Measurements from ENCODE around the gene C3orf20. TPM values are rescaled to one million over a fixed set of nuclear protein-coding genes. Genes with fewer than 3 reads are reported as not detected.

Gene C3orf20
- total RNA-seq, 1 experiment from 2014 or later = not detected

DNA sequence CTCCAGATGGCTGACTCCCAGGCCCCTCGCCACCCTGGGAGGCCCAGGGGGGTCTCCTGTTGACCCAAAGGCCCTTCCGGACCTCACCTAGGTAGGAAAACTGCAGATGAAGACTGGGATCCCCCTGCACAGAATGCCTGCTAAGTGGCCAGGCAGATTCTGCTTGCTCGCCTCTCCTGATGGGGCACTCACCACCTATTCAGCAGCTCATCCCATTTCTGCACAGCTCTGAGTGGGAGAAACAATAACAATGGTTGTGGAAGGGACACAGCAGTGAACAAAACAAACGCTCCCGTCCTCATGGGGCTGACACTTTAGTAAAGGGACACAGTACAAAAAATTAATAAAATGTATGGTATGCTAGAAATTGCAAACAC, 118.9 kb downstream of the C3orf20 start:
- H3K9me3 Mint-ChIP-seq = no peaks in the 10 kb centered on the region
- DNase-seq (ENCODE audit: low spot score) (no peak), ATAC-seq (no peak)
- peaks cover 18% of the 10 kb centered on the region for H3K4me1 Mint-ChIP-seq
- no peak overlapping the region for H3K4me3 Mint-ChIP-seq
- 0 out of 2 replicates have a peak, but pooled peaks have one; percentile 56 for TF ChIP-seq GTF2I (CRISPR knock-in tag; conservative IDR thresholded peaks at IDR 0.05)
- no peak for TF ChIP-seq RELA (CRISPR knock-in tag; IDR thresholded peaks at IDR 0.05; ENCODE audit: borderline replicate concordance)
- ChIA-PET CTCF (interaction anchor here (0.8 to 6.9 kb wide), 7 partner anchors 8 to 131 kb away, joined by 3 to 74 read pairs (median 19); no protein-coding TSS in a partner anchor), POLR2A (no interaction called here)
- H3K27me3 Mint-ChIP-seq (ENCODE audit: low read depth) = no peaks in the 10 kb centered on the region
- no peak overlapping the region for H3K27ac Mint-ChIP-seq
- H3K36me3 Mint-ChIP-seq = no peaks in the 10 kb centered on the region

DNA sequence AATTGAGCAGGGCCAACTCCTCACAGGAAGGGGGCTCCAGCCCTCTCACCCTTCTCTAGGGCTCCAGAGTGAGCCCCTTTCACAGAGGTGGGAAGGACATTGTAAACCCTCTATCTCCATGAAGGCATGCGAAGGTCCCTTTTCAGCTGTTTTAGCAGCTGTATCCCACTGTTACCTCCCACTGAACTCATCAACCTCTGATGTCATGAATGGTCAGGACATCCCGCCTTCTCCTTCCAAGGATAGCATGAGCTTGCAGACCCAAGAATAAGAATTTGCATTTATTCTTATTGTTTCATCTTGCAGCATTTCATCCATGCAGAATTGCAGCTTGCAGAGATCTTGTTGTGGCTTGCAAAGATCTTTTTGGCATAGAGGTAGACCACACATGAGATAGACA, 119.5 kb downstream of the C3orf20 start:
- peaks cover 4% of the 10 kb centered on the region; the same call in 1 of the 2 replicates for H3K27me3 Mint-ChIP-seq (ENCODE audit: low read depth)
- DNase-seq (ENCODE audit: low spot score) = no peak
- H3K4me3 Mint-ChIP-seq = no peak overlapping the region
- H3K4me1 Mint-ChIP-seq = peaks cover 18% of the 10 kb centered on the region
- H3K27ac Mint-ChIP-seq = no peak overlapping the region
- peaks cover 5% of the 10 kb centered on the region for H3K9me3 Mint-ChIP-seq
- TF ChIP-seq, protein P1, sequence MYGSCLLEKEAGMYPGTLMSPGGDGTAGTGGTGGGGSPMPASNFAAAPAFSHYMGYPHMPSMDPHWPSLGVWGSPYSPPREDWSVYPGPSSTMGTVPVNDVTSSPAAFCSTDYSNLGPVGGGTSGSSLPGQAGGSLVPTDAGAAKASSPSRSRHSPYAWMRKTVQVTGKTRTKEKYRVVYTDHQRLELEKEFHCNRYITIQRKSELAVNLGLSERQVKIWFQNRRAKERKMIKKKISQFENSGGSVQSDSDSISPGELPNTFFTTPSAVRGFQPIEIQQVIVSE (CRISPR knock-in tag; IDR thresholded peaks at IDR 0.05; ENCODE audit: borderline replicate concordance) = no peak
- TF ChIP-seq, protein P2, sequence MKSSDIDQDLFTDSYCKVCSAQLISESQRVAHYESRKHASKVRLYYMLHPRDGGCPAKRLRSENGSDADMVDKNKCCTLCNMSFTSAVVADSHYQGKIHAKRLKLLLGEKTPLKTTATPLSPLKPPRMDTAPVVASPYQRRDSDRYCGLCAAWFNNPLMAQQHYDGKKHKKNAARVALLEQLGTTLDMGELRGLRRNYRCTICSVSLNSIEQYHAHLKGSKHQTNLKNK (CRISPR knock-in tag; IDR thresholded peaks at IDR 0.05) = no peak
- TF ChIP-seq TEAD1 (CRISPR knock-in tag; IDR thresholded peaks at IDR 0.05) (no peak), ZNF138 (CRISPR knock-in tag; conservative IDR thresholded peaks at IDR 0.05) (no peak), CREM (CRISPR knock-in tag; IDR thresholded peaks at IDR 0.05) (no peak), EMX1 (CRISPR knock-in tag; IDR thresholded peaks at IDR 0.05) (no peak), TP53 (CRISPR knock-in tag; IDR thresholded peaks at IDR 0.05) (no peak), GTF2I (CRISPR knock-in tag; conservative IDR thresholded peaks at IDR 0.05) (no peak)
- TF ChIP-seq, protein P3, sequence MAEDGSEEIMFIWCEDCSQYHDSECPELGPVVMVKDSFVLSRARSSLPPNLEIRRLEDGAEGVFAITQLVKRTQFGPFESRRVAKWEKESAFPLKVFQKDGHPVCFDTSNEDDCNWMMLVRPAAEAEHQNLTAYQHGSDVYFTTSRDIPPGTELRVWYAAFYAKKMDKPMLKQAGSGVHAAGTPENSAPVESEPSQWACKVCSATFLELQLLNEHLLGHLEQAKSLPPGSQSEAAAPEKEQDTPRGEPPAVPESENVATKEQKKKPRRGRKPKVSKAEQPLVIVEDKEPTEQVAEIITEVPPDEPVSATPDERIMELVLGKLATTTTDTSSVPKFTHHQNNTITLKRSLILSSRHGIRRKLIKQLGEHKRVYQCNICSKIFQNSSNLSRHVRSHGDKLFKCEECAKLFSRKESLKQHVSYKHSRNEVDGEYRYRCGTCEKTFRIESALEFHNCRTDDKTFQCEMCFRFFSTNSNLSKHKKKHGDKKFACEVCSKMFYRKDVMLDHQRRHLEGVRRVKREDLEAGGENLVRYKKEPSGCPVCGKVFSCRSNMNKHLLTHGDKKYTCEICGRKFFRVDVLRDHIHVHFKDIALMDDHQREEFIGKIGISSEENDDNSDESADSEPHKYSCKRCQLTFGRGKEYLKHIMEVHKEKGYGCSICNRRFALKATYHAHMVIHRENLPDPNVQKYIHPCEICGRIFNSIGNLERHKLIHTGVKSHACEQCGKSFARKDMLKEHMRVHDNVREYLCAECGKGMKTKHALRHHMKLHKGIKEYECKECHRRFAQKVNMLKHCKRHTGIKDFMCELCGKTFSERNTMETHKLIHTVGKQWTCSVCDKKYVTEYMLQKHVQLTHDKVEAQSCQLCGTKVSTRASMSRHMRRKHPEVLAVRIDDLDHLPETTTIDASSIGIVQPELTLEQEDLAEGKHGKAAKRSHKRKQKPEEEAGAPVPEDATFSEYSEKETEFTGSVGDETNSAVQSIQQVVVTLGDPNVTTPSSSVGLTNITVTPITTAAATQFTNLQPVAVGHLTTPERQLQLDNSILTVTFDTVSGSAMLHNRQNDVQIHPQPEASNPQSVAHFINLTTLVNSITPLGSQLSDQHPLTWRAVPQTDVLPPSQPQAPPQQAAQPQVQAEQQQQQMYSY (CRISPR knock-in tag; IDR thresholded peaks at IDR 0.05) = no peak
- TF ChIP-seq, protein P4, sequence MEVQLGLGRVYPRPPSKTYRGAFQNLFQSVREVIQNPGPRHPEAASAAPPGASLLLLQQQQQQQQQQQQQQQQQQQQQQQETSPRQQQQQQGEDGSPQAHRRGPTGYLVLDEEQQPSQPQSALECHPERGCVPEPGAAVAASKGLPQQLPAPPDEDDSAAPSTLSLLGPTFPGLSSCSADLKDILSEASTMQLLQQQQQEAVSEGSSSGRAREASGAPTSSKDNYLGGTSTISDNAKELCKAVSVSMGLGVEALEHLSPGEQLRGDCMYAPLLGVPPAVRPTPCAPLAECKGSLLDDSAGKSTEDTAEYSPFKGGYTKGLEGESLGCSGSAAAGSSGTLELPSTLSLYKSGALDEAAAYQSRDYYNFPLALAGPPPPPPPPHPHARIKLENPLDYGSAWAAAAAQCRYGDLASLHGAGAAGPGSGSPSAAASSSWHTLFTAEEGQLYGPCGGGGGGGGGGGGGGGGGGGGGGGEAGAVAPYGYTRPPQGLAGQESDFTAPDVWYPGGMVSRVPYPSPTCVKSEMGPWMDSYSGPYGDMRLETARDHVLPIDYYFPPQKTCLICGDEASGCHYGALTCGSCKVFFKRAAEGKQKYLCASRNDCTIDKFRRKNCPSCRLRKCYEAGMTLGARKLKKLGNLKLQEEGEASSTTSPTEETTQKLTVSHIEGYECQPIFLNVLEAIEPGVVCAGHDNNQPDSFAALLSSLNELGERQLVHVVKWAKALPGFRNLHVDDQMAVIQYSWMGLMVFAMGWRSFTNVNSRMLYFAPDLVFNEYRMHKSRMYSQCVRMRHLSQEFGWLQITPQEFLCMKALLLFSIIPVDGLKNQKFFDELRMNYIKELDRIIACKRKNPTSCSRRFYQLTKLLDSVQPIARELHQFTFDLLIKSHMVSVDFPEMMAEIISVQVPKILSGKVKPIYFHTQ (CRISPR knock-in tag; IDR thresholded peaks at IDR 0.05) = no peak
- TF ChIP-seq, protein P5, sequence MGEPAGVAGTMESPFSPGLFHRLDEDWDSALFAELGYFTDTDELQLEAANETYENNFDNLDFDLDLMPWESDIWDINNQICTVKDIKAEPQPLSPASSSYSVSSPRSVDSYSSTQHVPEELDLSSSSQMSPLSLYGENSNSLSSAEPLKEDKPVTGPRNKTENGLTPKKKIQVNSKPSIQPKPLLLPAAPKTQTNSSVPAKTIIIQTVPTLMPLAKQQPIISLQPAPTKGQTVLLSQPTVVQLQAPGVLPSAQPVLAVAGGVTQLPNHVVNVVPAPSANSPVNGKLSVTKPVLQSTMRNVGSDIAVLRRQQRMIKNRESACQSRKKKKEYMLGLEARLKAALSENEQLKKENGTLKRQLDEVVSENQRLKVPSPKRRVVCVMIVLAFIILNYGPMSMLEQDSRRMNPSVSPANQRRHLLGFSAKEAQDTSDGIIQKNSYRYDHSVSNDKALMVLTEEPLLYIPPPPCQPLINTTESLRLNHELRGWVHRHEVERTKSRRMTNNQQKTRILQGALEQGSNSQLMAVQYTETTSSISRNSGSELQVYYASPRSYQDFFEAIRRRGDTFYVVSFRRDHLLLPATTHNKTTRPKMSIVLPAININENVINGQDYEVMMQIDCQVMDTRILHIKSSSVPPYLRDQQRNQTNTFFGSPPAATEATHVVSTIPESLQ (CRISPR knock-in tag; IDR thresholded peaks at IDR 0.05) = no peak
- TF ChIP-seq, protein P6, sequence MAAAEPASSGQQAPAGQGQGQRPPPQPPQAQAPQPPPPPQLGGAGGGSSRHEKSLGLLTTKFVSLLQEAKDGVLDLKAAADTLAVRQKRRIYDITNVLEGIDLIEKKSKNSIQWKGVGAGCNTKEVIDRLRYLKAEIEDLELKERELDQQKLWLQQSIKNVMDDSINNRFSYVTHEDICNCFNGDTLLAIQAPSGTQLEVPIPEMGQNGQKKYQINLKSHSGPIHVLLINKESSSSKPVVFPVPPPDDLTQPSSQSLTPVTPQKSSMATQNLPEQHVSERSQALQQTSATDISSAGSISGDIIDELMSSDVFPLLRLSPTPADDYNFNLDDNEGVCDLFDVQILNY (CRISPR knock-in tag; IDR thresholded peaks at IDR 0.05) = no peak
- ChIA-PET POLR2A (no interaction called here), CTCF (interaction anchor here (5.7 to 6.9 kb wide), 2 partner anchors 13 to 127 kb away, joined by 51 to 74 read pairs; no protein-coding TSS in a partner anchor)
- no peak for ATAC-seq
- H3K36me3 Mint-ChIP-seq = no peaks in the 10 kb centered on the region

Measured in WTC11 (cell line).